GM12878 (cell line): Measurements from ENCODE around the gene ANTXR2. TPM values are rescaled to one million over a fixed set of nuclear protein-coding genes. Genes with fewer than 3 reads are reported as not detected.
A peak's percentile ranks its signal among the peaks of the same experiment; 100 is the strongest.

Experiments used
- BCL11A ChIP-seq: IDR thresholded peaks from 2 replicates; pipeline ENCODE4 v1.6.1; 2011; ENCODE audit warnings: low read depth, low read length
- CHD2 ChIP-seq: IDR thresholded peaks from 2 replicates; pipeline ENCODE4 v1.6.1; 2011; ENCODE audit warnings: low read depth, low read length, improper control_type of control experiment, borderline replicate concordance
- DPF2 ChIP-seq: fragments of 450-650 bp; IDR thresholded peaks from 2 replicates; pipeline ENCODE4 v1.6.1; 2017; ENCODE audit warnings: mild to moderate bottlenecking
- EGR1 ChIP-seq, 2 experiments: IDR thresholded peaks; 1 replicate in 1 of 2; 2 replicates in 1 of 2; pipeline ENCODE4 v1.6.1; 2011 to 2012; ENCODE audit warnings: low read depth in 2 of 2, low read length in 2 of 2, borderline replicate concordance in 1 of 2, mild to moderate bottlenecking in 1 of 2, moderate library complexity in 1 of 2
- ETV6 ChIP-seq, 2 experiments: fragments of 450-650 bp in 1 of 2; IDR thresholded peaks in 1 of 2; conservative IDR thresholded peaks in 1 of 2; 2 replicates each; pipeline ENCODE4 v1.6.1; 2014; ENCODE audit warnings: antibody characterized with exemption in 1 of 2, borderline replicate concordance in 1 of 2, low read depth in 1 of 2, mild to moderate bottlenecking in 1 of 2, moderate library complexity in 1 of 2
- FOXM1 ChIP-seq: IDR thresholded peaks from 2 replicates; pipeline ENCODE4 v1.6.1; 2012; ENCODE audit warnings: low read depth, mild to moderate bottlenecking, inconsistent platforms, low read length, moderate library complexity
- IKZF1 ChIP-seq: fragments of 450-650 bp; conservative IDR thresholded peaks from 2 replicates; pipeline ENCODE4 v1.6.1; 2017; ENCODE audit warnings: antibody characterized with exemption, mild to moderate bottlenecking
- NR2C1 ChIP-seq: fragments of 450-650 bp; IDR thresholded peaks from 2 replicates; pipeline ENCODE4 v1.6.1; 2017; ENCODE audit warnings: antibody characterized with exemption, mild to moderate bottlenecking, moderate library complexity
- NRF1 ChIP-seq: conservative IDR thresholded peaks from 2 replicates; pipeline ENCODE4 v1.6.1; 2011; ENCODE audit warnings: mild to moderate bottlenecking, low read depth, low read length, improper control_type of control experiment
- PAX8 ChIP-seq: fragments of 450-650 bp; IDR thresholded peaks from 2 replicates; pipeline ENCODE4 v1.6.1; 2017; ENCODE audit warnings: mild to moderate bottlenecking, moderate library complexity
- RUNX3 ChIP-seq: IDR thresholded peaks from 2 replicates; pipeline ENCODE4 v1.6.1; 2012; ENCODE audit warnings: low read length, inconsistent platforms
- ZBED1 ChIP-seq: IDR thresholded peaks from 2 replicates; pipeline ENCODE4 v1.6.1; 2016; ENCODE audit warnings: borderline replicate concordance
- ZNF207 ChIP-seq: fragments of 450-650 bp; IDR thresholded peaks from 2 replicates; pipeline ENCODE4 v1.6.1; 2014; ENCODE audit warnings: antibody characterized with exemption, mild to moderate bottlenecking, borderline replicate concordance
- polyA plus RNA-seq, 11 experiments: library from polyadenylated mRNA; depleted of rRNA in 4 of 11; unstranded in 6 of 11; stranded (reverse) in 5 of 11; fragments of >200 nt; fragmentation: Nextera tagmentation in 4 of 11; fragmentation: Illumina TruSeq in 1 of 11; extraction: Ambion mirVana in 4 of 11; extraction: Trizol in 1 of 11; gene quantifications; 1 replicate in 1 of 11; 2 replicates in 10 of 11; pipeline versions ENCODE4 v1.2.1 to v1.2.3, GENCODE V29; 2011 to 2016; ENCODE audit warnings: inconsistent platforms in 2 of 11, missing spikeins in 2 of 11, low read depth in 1 of 11
- total RNA-seq, 4 experiments: library from RNA; depleted of rRNA in 3 of 4; stranded (reverse); fragments of >200 nt in 3 of 4; fragmentation: Illumina TruSeq in 1 of 4; extraction: Trizol in 1 of 4; gene quantifications; 2 replicates each; pipeline versions ENCODE4 v1.2.1 to v1.2.3, GENCODE V29; 2013 to 2021
- TF ChIP-seq, protein P1 (sequence below): fragments of 150-350 bp; IDR thresholded peaks from 2 replicates; pipeline ENCODE4 v1.6.1; 2016; ENCODE audit warnings: low read depth, low read length
- TF ChIP-seq, protein P2 (sequence below): IDR thresholded peaks from 2 replicates; pipeline ENCODE4 v1.6.1; 2012; ENCODE audit warnings: mild to moderate bottlenecking, low read depth, low read length
- TF ChIP-seq, protein P3 (sequence below): fragments of 450-650 bp; conservative IDR thresholded peaks from 2 replicates; pipeline ENCODE4 v1.6.1; 2017; ENCODE audit warnings: mild to moderate bottlenecking, moderate library complexity
- TF ChIP-seq, protein P4 (sequence below), 3 experiments: IDR thresholded peaks in 2 of 3; conservative IDR thresholded peaks in 1 of 3; 2 replicates each; pipeline ENCODE4 v1.5.1; 2011; ENCODE audit warnings: low read depth in 3 of 3, low read length in 3 of 3, mild to moderate bottlenecking in 3 of 3, control low read depth in 2 of 3, moderate library complexity in 2 of 3, inconsistent platforms in 1 of 3, mixed read lengths in 1 of 3; ENCODE audit not compliant: control insufficient read depth in 2 of 3, insufficient read depth in 1 of 3; ENCODE audit errors: extremely low read depth in 1 of 3
- TF ChIP-seq, protein P5 (sequence below): fragments of 150-350 bp; IDR thresholded peaks from 2 replicates; pipeline ENCODE4 v1.6.1; 2014; ENCODE audit warnings: mild to moderate bottlenecking, low read depth, low read length

Gene ANTXR2
- total and polyA plus RNA-seq, 10 of the 15 experiments (the other 5 are each of a cell fraction or from before 2014, with no cell fraction given), result 1.4 to 8.9 (median 5.7) TPM

DNA sequence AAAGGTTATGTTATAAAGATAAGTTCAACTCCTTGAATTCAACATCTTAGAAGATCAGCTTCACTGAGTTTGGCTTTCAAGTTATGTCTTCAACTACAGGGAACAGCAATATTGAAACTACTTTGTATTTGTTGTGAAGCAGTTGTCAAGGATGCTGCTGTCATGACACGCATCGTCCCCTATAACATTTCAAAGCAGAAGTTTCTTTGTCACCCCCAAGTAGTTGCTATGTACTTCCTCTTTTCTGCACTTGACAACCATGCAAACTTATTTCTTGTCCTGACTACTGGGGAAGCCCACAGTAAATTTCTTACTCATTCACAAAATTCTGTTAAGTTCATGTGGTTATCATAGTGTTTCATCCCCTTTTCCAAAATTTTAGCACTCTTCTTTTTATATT is 14.3 kb downstream of the ANTXR2 start (continued):
- TF ChIP-seq ETV6 (conservative IDR thresholded peaks at IDR 0.05 in 1 of 2, IDR thresholded peaks at IDR 0.05 in 1 of 2; ENCODE audit: borderline replicate concordance in 1 of 2, low read depth in 1 of 2) (peak in 1 of 2 experiments; percentile 49; a peak in 1 of 4 replicates), EGR1 (IDR thresholded peaks at IDR 0.05; ENCODE audit: borderline replicate concordance in 1 of 2, low read depth in 2 of 2, low read length in 2 of 2) (no peak), NR2C1 (no peak), PAX8 (no peak), IKZF1 (peak; percentile 70), CHD2 (peak; percentile 80), ZNF207 (peak; percentile 5; the same call in 1 of the 2 replicates), NRF1 (no peak), BCL11A (peak; percentile 77), ZBED1 (peak; percentile 100), DPF2 (peak; percentile 90), RUNX3 (no peak; the same call in none of the 2 replicates), FOXM1 (peak; percentile 99)
- TF ChIP-seq, protein P1, sequence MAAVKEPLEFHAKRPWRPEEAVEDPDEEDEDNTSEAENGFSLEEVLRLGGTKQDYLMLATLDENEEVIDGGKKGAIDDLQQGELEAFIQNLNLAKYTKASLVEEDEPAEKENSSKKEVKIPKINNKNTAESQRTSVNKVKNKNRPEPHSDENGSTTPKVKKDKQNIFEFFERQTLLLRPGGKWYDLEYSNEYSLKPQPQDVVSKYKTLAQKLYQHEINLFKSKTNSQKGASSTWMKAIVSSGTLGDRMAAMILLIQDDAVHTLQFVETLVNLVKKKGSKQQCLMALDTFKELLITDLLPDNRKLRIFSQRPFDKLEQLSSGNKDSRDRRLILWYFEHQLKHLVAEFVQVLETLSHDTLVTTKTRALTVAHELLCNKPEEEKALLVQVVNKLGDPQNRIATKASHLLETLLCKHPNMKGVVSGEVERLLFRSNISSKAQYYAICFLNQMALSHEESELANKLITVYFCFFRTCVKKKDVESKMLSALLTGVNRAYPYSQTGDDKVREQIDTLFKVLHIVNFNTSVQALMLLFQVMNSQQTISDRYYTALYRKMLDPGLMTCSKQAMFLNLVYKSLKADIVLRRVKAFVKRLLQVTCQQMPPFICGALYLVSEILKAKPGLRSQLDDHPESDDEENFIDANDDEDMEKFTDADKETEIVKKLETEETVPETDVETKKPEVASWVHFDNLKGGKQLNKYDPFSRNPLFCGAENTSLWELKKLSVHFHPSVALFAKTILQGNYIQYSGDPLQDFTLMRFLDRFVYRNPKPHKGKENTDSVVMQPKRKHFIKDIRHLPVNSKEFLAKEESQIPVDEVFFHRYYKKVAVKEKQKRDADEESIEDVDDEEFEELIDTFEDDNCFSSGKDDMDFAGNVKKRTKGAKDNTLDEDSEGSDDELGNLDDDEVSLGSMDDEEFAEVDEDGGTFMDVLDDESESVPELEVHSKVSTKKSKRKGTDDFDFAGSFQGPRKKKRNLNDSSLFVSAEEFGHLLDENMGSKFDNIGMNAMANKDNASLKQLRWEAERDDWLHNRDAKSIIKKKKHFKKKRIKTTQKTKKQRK, result no peak
- TF ChIP-seq, protein P2, sequence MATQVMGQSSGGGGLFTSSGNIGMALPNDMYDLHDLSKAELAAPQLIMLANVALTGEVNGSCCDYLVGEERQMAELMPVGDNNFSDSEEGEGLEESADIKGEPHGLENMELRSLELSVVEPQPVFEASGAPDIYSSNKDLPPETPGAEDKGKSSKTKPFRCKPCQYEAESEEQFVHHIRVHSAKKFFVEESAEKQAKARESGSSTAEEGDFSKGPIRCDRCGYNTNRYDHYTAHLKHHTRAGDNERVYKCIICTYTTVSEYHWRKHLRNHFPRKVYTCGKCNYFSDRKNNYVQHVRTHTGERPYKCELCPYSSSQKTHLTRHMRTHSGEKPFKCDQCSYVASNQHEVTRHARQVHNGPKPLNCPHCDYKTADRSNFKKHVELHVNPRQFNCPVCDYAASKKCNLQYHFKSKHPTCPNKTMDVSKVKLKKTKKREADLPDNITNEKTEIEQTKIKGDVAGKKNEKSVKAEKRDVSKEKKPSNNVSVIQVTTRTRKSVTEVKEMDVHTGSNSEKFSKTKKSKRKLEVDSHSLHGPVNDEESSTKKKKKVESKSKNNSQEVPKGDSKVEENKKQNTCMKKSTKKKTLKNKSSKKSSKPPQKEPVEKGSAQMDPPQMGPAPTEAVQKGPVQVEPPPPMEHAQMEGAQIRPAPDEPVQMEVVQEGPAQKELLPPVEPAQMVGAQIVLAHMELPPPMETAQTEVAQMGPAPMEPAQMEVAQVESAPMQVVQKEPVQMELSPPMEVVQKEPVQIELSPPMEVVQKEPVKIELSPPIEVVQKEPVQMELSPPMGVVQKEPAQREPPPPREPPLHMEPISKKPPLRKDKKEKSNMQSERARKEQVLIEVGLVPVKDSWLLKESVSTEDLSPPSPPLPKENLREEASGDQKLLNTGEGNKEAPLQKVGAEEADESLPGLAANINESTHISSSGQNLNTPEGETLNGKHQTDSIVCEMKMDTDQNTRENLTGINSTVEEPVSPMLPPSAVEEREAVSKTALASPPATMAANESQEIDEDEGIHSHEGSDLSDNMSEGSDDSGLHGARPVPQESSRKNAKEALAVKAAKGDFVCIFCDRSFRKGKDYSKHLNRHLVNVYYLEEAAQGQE, result no peak
- TF ChIP-seq, protein P3, sequence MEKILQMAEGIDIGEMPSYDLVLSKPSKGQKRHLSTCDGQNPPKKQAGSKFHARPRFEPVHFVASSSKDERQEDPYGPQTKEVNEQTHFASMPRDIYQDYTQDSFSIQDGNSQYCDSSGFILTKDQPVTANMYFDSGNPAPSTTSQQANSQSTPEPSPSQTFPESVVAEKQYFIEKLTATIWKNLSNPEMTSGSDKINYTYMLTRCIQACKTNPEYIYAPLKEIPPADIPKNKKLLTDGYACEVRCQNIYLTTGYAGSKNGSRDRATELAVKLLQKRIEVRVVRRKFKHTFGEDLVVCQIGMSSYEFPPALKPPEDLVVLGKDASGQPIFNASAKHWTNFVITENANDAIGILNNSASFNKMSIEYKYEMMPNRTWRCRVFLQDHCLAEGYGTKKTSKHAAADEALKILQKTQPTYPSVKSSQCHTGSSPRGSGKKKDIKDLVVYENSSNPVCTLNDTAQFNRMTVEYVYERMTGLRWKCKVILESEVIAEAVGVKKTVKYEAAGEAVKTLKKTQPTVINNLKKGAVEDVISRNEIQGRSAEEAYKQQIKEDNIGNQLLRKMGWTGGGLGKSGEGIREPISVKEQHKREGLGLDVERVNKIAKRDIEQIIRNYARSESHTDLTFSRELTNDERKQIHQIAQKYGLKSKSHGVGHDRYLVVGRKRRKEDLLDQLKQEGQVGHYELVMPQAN, result no peak
- TF ChIP-seq, protein P4, sequence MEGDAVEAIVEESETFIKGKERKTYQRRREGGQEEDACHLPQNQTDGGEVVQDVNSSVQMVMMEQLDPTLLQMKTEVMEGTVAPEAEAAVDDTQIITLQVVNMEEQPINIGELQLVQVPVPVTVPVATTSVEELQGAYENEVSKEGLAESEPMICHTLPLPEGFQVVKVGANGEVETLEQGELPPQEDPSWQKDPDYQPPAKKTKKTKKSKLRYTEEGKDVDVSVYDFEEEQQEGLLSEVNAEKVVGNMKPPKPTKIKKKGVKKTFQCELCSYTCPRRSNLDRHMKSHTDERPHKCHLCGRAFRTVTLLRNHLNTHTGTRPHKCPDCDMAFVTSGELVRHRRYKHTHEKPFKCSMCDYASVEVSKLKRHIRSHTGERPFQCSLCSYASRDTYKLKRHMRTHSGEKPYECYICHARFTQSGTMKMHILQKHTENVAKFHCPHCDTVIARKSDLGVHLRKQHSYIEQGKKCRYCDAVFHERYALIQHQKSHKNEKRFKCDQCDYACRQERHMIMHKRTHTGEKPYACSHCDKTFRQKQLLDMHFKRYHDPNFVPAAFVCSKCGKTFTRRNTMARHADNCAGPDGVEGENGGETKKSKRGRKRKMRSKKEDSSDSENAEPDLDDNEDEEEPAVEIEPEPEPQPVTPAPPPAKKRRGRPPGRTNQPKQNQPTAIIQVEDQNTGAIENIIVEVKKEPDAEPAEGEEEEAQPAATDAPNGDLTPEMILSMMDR (IDR thresholded peaks at IDR 0.05 in 2 of 3, conservative IDR thresholded peaks at IDR 0.05 in 1 of 3; ENCODE audit: control insufficient read depth in 2 of 3, extremely low read depth in 1 of 3, insufficient read depth in 1 of 3, low read depth in 3 of 3, low read length in 3 of 3), result no peak
- TF ChIP-seq, protein P5, sequence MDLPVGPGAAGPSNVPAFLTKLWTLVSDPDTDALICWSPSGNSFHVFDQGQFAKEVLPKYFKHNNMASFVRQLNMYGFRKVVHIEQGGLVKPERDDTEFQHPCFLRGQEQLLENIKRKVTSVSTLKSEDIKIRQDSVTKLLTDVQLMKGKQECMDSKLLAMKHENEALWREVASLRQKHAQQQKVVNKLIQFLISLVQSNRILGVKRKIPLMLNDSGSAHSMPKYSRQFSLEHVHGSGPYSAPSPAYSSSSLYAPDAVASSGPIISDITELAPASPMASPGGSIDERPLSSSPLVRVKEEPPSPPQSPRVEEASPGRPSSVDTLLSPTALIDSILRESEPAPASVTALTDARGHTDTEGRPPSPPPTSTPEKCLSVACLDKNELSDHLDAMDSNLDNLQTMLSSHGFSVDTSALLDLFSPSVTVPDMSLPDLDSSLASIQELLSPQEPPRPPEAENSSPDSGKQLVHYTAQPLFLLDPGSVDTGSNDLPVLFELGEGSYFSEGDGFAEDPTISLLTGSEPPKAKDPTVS, result no peak
